ENCODE data around the gene MCMBP.

DNA sequence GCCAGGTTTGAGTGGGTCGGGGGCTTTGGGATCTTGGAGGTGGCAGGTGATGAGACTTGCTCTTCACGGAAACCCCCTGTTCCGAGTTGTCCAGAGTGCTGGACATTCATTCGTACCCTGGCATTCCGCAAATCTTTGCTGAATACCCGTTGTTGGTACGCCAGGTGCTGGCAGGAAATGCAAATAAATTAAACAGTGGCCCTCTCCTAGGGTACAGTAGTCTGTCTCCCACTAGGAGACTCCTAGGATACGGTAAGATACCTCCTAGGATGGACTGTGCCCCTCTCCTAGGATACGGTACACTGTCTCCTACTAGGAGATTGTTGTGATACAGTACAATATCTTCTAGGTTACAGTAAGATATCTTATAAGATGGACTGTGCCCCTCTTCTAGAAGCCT is 20.4 kb upstream of the MCMBP start:
- no peak for TF ChIP-seq POLR2AphosphoS5 (IDR thresholded peaks at IDR 0.05)
- TF ChIP-seq, protein P1, sequence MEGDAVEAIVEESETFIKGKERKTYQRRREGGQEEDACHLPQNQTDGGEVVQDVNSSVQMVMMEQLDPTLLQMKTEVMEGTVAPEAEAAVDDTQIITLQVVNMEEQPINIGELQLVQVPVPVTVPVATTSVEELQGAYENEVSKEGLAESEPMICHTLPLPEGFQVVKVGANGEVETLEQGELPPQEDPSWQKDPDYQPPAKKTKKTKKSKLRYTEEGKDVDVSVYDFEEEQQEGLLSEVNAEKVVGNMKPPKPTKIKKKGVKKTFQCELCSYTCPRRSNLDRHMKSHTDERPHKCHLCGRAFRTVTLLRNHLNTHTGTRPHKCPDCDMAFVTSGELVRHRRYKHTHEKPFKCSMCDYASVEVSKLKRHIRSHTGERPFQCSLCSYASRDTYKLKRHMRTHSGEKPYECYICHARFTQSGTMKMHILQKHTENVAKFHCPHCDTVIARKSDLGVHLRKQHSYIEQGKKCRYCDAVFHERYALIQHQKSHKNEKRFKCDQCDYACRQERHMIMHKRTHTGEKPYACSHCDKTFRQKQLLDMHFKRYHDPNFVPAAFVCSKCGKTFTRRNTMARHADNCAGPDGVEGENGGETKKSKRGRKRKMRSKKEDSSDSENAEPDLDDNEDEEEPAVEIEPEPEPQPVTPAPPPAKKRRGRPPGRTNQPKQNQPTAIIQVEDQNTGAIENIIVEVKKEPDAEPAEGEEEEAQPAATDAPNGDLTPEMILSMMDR (IDR thresholded peaks at IDR 0.05 in 8 of 11, conservative IDR thresholded peaks at IDR 0.05 in 3 of 11): no peak

Data from spleen (tissue), 7 donors.